ENCODE results near the gene P2RY2. TPM values are rescaled to one million over a fixed set of nuclear protein-coding genes. Genes with fewer than 3 reads are reported as not detected.

P2RY2 gene
- total RNA-seq, 1 experiment from 2014 or later = 1.2 TPM

- TF ChIP-seq ATF2 (CRISPR knock-in tag; IDR thresholded peaks at IDR 0.05; ENCODE audit: borderline replicate concordance, low read depth) (no peak), SMAD3 (CRISPR knock-in tag; IDR thresholded peaks at IDR 0.05; ENCODE audit: borderline replicate concordance) (no peak), ESRRA (CRISPR knock-in tag; IDR thresholded peaks at IDR 0.05; ENCODE audit: borderline replicate concordance) (no peak), CDX4 (CRISPR knock-in tag; IDR thresholded peaks at IDR 0.05; ENCODE audit: borderline replicate concordance) (no peak), AFF4 (CRISPR knock-in tag; IDR thresholded peaks at IDR 0.05; ENCODE audit: borderline replicate concordance) (no peak), ATF3 (CRISPR knock-in tag; conservative IDR thresholded peaks at IDR 0.05) (no peak), GABPB1 (CRISPR knock-in tag; IDR thresholded peaks at IDR 0.05) (no peak)
These were observed 42.0 kb downstream of the P2RY2 start (continued) for GRCh38 chr11:73260127-73260457.

GRCh38 chr11:73262851-73263495 lies 44.9 kb downstream of the P2RY2 start:
- Mint-ChIP-seq H3K36me3 (no peaks in the 10 kb centered on the region), H3K4me1 (peaks cover 4% of the 10 kb centered on the region), H3K9me3 (no peaks in the 10 kb centered on the region), H3K4me3 (no peak overlapping the region), H3K27me3 (ENCODE audit: low read depth) (peaks cover 40% of the 10 kb centered on the region), H3K27ac (no peak overlapping the region)
- CTCF ChIA-PET = interaction anchor here (0.6 to 3.9 kb wide), 5 partner anchors 20 to 88 kb away, joined by 3 to 16 read pairs (median 5); no protein-coding TSS in a partner anchor
- no peak for ATAC-seq
- POLR2A ChIA-PET = no interaction called here
- no peak for DNase-seq (ENCODE audit: low spot score)
- TF ChIP-seq NFYB (CRISPR knock-in tag; conservative IDR thresholded peaks at IDR 0.05; ENCODE audit: low read depth) (no peak), ATF3 (CRISPR knock-in tag; conservative IDR thresholded peaks at IDR 0.05) (no peak), NFATC4 (CRISPR knock-in tag; IDR thresholded peaks at IDR 0.05) (no peak), CDX4 (CRISPR knock-in tag; IDR thresholded peaks at IDR 0.05; ENCODE audit: borderline replicate concordance) (no peak), FOXP1 (CRISPR knock-in tag; IDR thresholded peaks at IDR 0.05; ENCODE audit: borderline replicate concordance) (no peak), ZBTB21 (CRISPR knock-in tag; IDR thresholded peaks at IDR 0.05; ENCODE audit: borderline replicate concordance) (no peak), STAT6 (CRISPR knock-in tag; conservative IDR thresholded peaks at IDR 0.05; ENCODE audit: low read depth) (no peak), FOXK1 (CRISPR knock-in tag; IDR thresholded peaks at IDR 0.05) (no peak), ZNF423 (CRISPR knock-in tag; IDR thresholded peaks at IDR 0.05) (no peak), USF2 (CRISPR knock-in tag; IDR thresholded peaks at IDR 0.05) (no peak), CBFB (CRISPR knock-in tag; IDR thresholded peaks at IDR 0.05; ENCODE audit: low read depth) (no peak), CREM (CRISPR knock-in tag; IDR thresholded peaks at IDR 0.05) (no peak), IRF2 (CRISPR knock-in tag; IDR thresholded peaks at IDR 0.05; ENCODE audit: borderline replicate concordance, low read depth) (no peak), ERG (CRISPR knock-in tag; IDR thresholded peaks at IDR 0.05) (no peak)

Data from WTC11 (cell line).